DND-41 (cell line): ENCODE results near the gene BACH2.

Source experiments
- CTCF ChIP-seq: IDR thresholded peaks from 2 replicates; pipeline ENCODE4 v1.5.1; 2012; ENCODE audit warnings: borderline replicate concordance, low read length, moderate library complexity, mild to moderate bottlenecking; ENCODE audit not compliant: poor library complexity, severe bottlenecking; ENCODE audit errors: extremely low read depth
- EZH2 ChIP-seq: IDR thresholded peaks from 3 replicates; pipeline ENCODE4 v1.6.1; 2012; ENCODE audit warnings: borderline replicate concordance, low read depth, mild to moderate bottlenecking, moderate library complexity, low read length, inconsistent platforms; ENCODE audit not compliant: severe bottlenecking

DNA sequence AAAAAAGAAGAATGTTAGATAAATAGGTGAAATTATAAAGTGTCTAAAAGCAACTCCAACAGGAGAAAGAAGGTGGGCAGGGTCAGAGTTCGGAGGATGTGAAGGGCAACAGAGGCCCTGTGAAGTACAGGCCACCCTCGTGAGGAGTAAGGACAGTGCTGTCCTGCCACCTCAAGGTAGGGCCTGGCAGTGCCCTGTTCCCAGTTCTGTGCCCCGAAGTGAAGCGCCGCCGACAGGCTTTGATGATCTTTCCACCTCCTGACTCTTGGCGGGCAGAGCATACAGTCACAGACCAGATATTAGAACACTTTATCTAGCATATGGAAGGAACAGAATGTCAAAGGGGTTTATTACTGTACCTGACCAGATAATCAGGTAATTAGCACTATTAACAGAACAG lies 326.6 kb downstream of the BACH2 start:
- TF ChIP-seq CTCF (no peak), EZH2 (no peak)
